HG03095 (cell line): ENCODE data around the gene CKS1B.

Source experiments
- ATAC-seq: cut with Tn5 transposase; IDR thresholded peaks from one replicate; pipeline ENCODE4 v1.9.1; 2021; ENCODE audit warnings: moderate library complexity; ENCODE audit not compliant: unreplicated experiment

CKS1B gene

GRCh38 chr1:154945160-154945961, 29.1 kb upstream of the CKS1B start:
- no peak for ATAC-seq

GRCh38 chr1:154945962-154946850, 28.3 kb upstream of the CKS1B start:
- no peak for ATAC-seq

- ATAC-seq = no peak
These were observed 26.4 kb upstream of the CKS1B start for GRCh38 chr1:154948079-154948478.

- no peak for ATAC-seq
These were observed 22.4 kb upstream of the CKS1B start for GRCh38 chr1:154951901-154952657.

GRCh38 chr1:154952664-154953063, 21.8 kb upstream of the CKS1B start:
- ATAC-seq = no peak

GRCh38 chr1:154953611-154954038, 20.9 kb upstream of the CKS1B start:
- ATAC-seq = no peak

GRCh38 chr1:154954541-154954940, 19.9 kb upstream of the CKS1B start:
- no peak for ATAC-seq

GRCh38 chr1:154955039-154955717, 19.3 kb upstream of the CKS1B start:
- ATAC-seq = peak; percentile 56

GRCh38 chr1:154955718-154956543, 18.6 kb upstream of the CKS1B start, which contains the start of gene PBXIP1:
Gene PBXIP1 (minus strand): TSS chr1:154956099. CDS start chr1:154953721, 2,378 bp downstream.
- ATAC-seq = peak; percentile 43

- ATAC-seq = no peak
These were observed 17.9 kb upstream of the CKS1B start for GRCh38 chr1:154956544-154956941.

GRCh38 chr1:154957091-154957657, 17.3 kb upstream of the CKS1B start:
- no peak for ATAC-seq

GRCh38 chr1:154958036-154958435, 16.4 kb upstream of the CKS1B start:
- no peak for ATAC-seq

GRCh38 chr1:154958681-154959425, 15.6 kb upstream of the CKS1B start:
- no peak for ATAC-seq

GRCh38 chr1:154959426-154959780, 15.1 kb upstream of the CKS1B start:
- no peak for ATAC-seq

GRCh38 chr1:154960446-154961136, 13.9 kb upstream of the CKS1B start:
- ATAC-seq = no peak

- ATAC-seq = peak; percentile 64
These were observed 13.0 kb upstream of the CKS1B start, which contains the start of gene PYGO2 for GRCh38 chr1:154961207-154962155. Gene PYGO2 (minus strand): TSS chr1:154961782. CDS start chr1:154961576, 206 bp downstream.
